GM08714 (cell line): ENCODE measurements around the gene STX16.
"Not testable (repeated sequence)": the region's sequence is repeated elsewhere in the genome, so short reads cannot be mapped to it uniquely, and the experiment has no call there.

Experiments
- H3K4me3 ChIP-seq: fragments of 200-500 bp; sonication (Bioruptor generic); 2 replicates; pipeline ENCODE4 v1.5.1; 2014; ENCODE audit warnings: mild to moderate bottlenecking, low read length, inconsistent platforms
- ZNF274 ChIP-seq: IDR thresholded peaks from 2 replicates; pipeline ENCODE4 v1.6.1; 2012; ENCODE audit warnings: mild to moderate bottlenecking, low read depth, low read length

Gene STX16

GRCh38 chr20:58722877-58723627, 72.0 kb downstream of the STX16 start:
- no peak overlapping the region for H3K4me3 ChIP-seq
- no peak for TF ChIP-seq ZNF274

DNA sequence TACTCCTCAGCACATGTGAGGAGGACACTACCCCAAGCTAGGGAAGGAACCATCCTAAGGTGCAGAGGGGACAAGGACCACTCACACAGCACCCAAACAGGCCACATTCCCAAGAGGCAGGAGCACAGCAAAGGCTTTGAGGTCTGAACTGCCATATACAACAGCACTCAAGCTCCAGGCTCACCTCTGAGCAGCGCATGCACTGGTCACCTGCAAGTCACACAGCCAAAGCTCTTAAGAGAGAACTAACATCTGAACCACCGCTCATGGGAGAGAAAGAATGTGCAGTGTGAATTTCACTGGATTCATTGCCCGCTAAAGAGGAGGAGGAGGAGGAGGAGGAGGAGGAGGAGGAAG, 72.5 kb downstream of the STX16 start:
- H3K4me3 ChIP-seq = no peak overlapping the region
- TF ChIP-seq ZNF274 = no peak

DNA sequence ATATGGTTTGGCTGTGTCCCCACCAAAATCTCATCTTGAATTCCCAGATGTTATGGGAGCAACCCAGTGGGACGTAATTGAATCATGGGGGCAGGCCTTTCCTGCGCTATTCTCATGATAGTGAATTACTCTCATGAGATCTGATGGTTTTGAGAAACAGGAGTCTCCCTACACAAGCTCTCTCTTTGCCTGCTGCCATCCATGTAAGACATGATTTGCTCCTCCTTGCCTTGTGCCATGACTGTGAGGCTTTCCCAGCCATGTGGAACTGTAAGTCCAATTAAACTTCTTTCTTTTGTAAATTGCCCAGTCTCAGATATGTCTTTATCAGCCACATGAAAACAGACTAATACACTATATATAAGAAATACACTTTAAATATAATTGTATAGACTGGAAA, 75.1 kb downstream of the STX16 start:
- H3K4me3 ChIP-seq = not testable (repeated sequence)
